ENCODE results near the gene HIVEP1. TPM values are rescaled to one million over a fixed set of nuclear protein-coding genes. Genes with fewer than 3 reads are reported as not detected.
A peak's percentile ranks its signal among the peaks of the same experiment; 100 is the strongest.

The HIVEP1 gene
- total RNA-seq, result 10 to 100 TPM; 21.6 to 59.4 (median 34.5) TPM

DNA sequence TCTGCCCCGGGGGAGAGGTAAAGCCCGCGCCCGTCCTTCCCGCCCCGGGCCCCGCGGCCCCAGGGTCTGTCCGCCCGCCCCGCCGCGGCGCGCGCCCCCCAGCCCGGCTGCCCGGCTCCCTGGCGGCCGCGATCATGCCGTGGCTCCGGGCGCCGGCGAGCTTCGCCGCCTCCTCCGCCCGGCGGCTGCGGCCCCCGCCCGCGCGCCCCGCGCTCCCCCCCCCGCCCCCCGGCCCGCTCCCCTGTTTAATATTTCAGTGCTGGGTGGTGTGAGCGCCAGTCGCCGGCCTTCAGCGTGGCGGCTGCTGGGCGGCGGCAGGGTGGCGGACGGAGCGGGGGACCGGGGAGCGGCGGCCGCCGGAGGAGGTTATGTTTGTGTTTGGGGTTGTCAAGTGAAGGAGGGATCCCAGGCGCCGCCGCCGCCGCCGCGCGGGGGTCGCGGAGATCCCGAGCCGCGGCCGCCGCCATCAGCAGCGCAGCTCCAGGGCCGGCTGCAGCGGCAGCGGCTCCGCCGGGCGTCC is at the start of gene HIVEP1:
HIVEP1 (plus strand) TSS at position 275 of the 520 bp plus-strand sequence. CDS start 3,317 bp downstream, outside the sequence.
- ATAC-seq (ENCODE audit: low FRiP score) (no peak), DNase-seq (ENCODE audit: low spot score) (no peak)
- TF ChIP-seq, protein P1, sequence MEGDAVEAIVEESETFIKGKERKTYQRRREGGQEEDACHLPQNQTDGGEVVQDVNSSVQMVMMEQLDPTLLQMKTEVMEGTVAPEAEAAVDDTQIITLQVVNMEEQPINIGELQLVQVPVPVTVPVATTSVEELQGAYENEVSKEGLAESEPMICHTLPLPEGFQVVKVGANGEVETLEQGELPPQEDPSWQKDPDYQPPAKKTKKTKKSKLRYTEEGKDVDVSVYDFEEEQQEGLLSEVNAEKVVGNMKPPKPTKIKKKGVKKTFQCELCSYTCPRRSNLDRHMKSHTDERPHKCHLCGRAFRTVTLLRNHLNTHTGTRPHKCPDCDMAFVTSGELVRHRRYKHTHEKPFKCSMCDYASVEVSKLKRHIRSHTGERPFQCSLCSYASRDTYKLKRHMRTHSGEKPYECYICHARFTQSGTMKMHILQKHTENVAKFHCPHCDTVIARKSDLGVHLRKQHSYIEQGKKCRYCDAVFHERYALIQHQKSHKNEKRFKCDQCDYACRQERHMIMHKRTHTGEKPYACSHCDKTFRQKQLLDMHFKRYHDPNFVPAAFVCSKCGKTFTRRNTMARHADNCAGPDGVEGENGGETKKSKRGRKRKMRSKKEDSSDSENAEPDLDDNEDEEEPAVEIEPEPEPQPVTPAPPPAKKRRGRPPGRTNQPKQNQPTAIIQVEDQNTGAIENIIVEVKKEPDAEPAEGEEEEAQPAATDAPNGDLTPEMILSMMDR (IDR thresholded peaks at IDR 0.05), result no peak

DNA sequence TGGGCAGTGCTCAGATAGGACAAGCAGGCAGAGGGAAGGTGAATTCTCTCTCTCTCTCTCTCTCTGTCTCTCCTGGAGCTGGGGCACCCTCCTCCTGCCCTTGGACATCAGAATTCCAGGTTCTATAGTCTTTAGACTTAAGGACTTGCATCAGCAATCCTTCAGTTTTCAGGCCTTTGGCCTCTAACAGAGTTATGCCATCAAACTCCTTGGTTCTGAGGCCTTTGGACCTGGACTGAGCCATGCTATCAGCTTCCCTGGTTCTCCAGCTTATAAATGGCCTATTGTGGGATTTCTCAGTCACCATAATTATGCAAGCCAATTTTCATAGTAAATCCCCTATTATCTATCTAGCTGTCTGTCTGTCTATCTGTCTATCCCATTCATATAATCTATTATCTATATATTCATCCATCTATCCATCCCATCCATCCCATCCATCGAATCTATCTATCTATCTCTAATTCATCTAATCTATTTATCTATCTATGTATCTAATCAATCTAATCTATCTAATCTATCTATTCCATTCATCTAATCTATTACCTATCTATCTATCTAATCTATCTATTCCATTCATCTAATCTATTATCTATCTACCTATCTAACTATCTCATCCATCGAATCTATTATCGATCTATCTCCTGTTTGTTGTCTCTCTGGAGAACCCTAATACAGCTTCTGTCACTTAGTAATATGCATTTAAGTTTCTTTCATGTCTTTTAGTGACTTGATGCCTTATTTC is 48.2 kb upstream of the HIVEP1 start:
- ATAC-seq (ENCODE audit: low FRiP score) (no peak), DNase-seq (ENCODE audit: low spot score) (no peak)
- TF ChIP-seq, protein P1 (IDR thresholded peaks at IDR 0.05), result no peak

DNA sequence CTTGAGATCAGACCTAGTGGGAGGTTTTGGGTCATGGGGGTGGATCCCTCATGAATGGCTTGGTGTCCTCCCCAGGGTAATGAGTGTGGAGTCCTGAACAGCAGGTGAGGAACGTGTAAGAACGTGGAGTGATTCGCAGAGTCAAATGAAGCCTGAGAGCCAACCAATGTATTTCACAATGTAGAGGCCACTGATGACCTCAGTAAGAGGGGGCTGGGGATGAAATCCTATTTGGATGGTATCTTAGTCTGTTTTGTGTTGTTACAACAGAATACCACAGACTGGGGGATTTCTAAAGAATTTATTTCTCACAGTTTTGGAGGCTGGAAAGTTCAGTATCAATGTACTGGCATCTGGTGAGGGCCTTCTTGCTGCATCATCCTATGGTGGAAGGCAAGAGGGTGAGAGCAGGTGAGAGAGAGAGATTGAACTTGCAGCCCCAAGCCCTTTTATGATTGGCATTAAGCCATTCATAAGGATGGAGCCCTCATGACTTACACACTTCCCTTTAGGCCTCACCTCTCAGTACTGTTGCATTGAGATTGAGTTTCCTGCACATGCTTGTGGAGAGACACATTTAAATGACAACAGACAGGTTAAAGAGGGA is 47.3 kb upstream of the HIVEP1 start:
- TF ChIP-seq, protein P1 (IDR thresholded peaks at IDR 0.05), result no peak
- ATAC-seq (ENCODE audit: low FRiP score) (no peak), DNase-seq (ENCODE audit: low spot score) (no peak)

DNA sequence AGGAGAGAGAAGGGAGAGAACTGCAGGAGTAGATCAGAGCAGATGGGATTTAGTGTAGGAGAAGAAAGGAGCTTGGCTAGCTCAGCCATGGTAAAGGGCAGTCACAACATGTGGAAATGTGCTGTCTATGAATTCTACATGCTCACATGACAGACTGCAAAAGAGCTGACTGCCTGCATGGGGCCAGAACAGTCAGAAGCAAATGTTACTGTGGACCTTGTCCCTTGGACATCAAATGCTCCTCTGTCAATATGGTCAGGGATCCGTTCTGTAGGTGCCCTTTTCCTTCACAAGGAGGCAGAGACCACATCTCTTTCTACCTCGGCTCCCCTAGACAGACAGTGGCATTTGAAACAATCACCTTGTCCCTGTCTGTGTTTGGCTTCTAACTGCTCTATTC is 46.6 kb upstream of the HIVEP1 start:
- TF ChIP-seq, protein P1 (IDR thresholded peaks at IDR 0.05), result no peak
- no peak for ATAC-seq (ENCODE audit: low FRiP score)
- no peak for DNase-seq (ENCODE audit: low spot score)

DNA sequence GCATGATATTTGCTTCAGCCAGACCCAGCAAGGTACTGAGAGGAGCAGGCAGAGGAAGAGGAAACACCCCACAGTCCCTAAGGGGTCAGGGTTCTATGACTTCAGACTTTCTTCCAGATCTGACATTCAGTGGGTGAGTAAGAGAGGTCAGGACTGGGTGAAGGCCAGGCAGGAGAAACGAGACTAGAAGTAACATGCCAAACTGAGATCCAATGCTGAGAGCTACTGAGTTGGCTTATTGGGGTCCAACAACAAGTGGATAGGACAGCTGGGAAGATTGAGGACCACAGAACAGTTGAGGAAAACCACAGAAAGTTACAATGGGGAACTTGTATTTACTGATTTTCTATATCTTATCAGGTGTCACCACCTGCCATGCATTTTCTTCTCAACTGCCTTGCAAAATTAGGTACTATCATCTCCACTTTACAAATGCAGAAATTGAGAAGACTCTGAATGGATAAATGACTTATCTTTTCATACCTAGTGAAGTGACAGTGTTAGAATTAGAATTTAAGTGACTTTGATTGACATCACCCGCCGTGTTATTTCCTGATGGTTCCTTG is 43.8 kb upstream of the HIVEP1 start:
- ATAC-seq (ENCODE audit: low FRiP score), result no peak
- TF ChIP-seq, protein P1 (IDR thresholded peaks at IDR 0.05), result no peak
- DNase-seq (ENCODE audit: low spot score), result no peak

DNA sequence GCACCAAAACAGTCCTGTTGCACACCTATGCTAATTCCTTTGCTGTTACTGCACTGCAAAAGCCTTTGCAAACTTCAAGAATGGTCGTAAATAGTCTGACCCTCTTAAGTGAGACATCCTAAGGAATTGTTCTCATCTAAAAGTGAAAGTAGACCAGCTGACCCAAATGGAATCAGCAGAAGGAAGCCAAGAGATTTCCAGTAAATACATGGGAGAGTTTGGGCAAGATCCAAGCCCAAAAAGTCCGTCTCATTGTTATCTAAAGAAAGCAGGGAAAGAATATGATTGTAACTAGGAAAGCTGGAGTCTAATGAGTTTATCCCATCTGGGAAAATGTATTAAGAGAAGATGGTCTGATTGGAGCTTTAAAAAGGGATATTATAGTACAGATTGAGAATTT is 43.0 kb upstream of the HIVEP1 start:
- ATAC-seq (ENCODE audit: low FRiP score), result peak; percentile 51
- TF ChIP-seq, protein P1 (IDR thresholded peaks at IDR 0.05), result no peak
- no peak for DNase-seq (ENCODE audit: low spot score)
